ENCODE results near the gene RPL5. TPM values are rescaled to one million over a fixed set of nuclear protein-coding genes. Genes with fewer than 3 reads are reported as not detected.

Gene RPL5
- total and polyA plus RNA-seq, 2 of the 4 experiments (the other 2 are of a cell fraction), result 1,406 to 1,679 TPM

GRCh38 chr1:92797961-92798360 is 33.9 kb upstream of the RPL5 start:
- Histone ChIP-seq H3K14ac (replicated peaks; ENCODE audit: low read depth, low read length) (no peak overlapping the region), H2BK20ac (ENCODE audit: low read depth, low read length) (0 out of 2 replicates have a peak overlapping the region, but pooled peaks have one; percentile 1), H2BK5ac (ENCODE audit: low read depth, low read length, poor library complexity, severe bottlenecking) (peak overlapping the region; percentile 77), H3K23ac (ENCODE audit: low read depth, low read length) (no peak overlapping the region; the same call in 1 of the 2 replicates), H4K8ac (ENCODE audit: low read depth in 2 of 2, low read length in 2 of 2) (peak overlapping the region in 1 of 2 experiments; percentile 48; a peak in 1 of 4 replicates), H4K91ac (ENCODE audit: insufficient read depth, low read depth, low read length) (no peak overlapping the region), H3K4me2 (ENCODE audit: low read depth, low read length) (peak overlapping the region; percentile 31; the same call in 1 of the 2 replicates), H2AK9ac (replicated peaks; ENCODE audit: low read depth, low read length, poor library complexity) (no peak overlapping the region), H3K18ac (ENCODE audit: low read depth, low read length) (peak overlapping the region; percentile 15; the same call in 1 of the 2 replicates), H3K56ac (ENCODE audit: extremely low read depth, insufficient read depth, low read length) (peak overlapping the region; percentile 28; the same call in 1 of the 2 replicates), H3K4me3 (ENCODE audit: insufficient read depth, low read depth, low read length) (no peak overlapping the region), H2AFZ (replicated peaks; ENCODE audit: low read length, poor library complexity) (no peak overlapping the region), H2BK120ac (ENCODE audit: low read depth, low read length) (peak overlapping the region; percentile 53; the same call in 1 of the 2 replicates), H2AK5ac (ENCODE audit: low read depth, low read length) (peak overlapping the region; percentile 49; the same call in 1 of the 2 replicates), H3K79me1 (ENCODE audit: low read depth in 1 of 2, low read length in 2 of 2) (no peaks in the 10 kb centered on the region), H4K5ac (ENCODE audit: low read depth, low read length) (no peak overlapping the region), H4K20me1 (ENCODE audit: insufficient read depth, low read length) (no peaks in the 10 kb centered on the region), H3K27me3 (ENCODE audit: control insufficient read depth, insufficient read depth, low read length) (no peaks in the 10 kb centered on the region), H3K9me1 (ENCODE audit: insufficient read depth, low read length) (peaks cover 6% of the 10 kb centered on the region; the same call in 1 of the 2 replicates), H3K27ac (ENCODE audit: insufficient read depth, low read length) (peak overlapping the region; percentile 45; the same call in 1 of the 2 replicates), H3K9ac (ENCODE audit: low read depth, low read length) (no peak overlapping the region), H3K4me1 (ENCODE audit: control insufficient read depth, insufficient read depth, low read length) (peaks cover 9% of the 10 kb centered on the region; the same call in 1 of the 2 replicates), H3K36me3 (ENCODE audit: control insufficient read depth, insufficient read depth, low read length) (no peaks in the 10 kb centered on the region), H2BK15ac (ENCODE audit: low read depth, low read length) (peak overlapping the region; percentile 58; the same call in 1 of the 3 replicates), H3K9me3 (ENCODE audit: control insufficient read depth, insufficient read depth, low read length) (peaks cover 6% of the 10 kb centered on the region; the same call in 1 of the 2 replicates), H3K4ac (ENCODE audit: low read depth, low read length) (peak overlapping the region; percentile 37; the same call in 1 of the 2 replicates)
- no peak for TF ChIP-seq NFE2L2 (IDR thresholded peaks at IDR 0.05; ENCODE audit: low read depth, low read length)
- TF ChIP-seq RCOR1 (IDR thresholded peaks at IDR 0.05; ENCODE audit: insufficient replicate concordance, low read length), result no peak
- no peak for TF ChIP-seq CTCF (conservative IDR thresholded peaks at IDR 0.05; ENCODE audit: low read depth, low read length)
- TF ChIP-seq CEBPB (IDR thresholded peaks at IDR 0.05; ENCODE audit: low read depth, low read length), result no peak
- TF ChIP-seq ELK1 (IDR thresholded peaks at IDR 0.05; ENCODE audit: borderline replicate concordance, low read depth, low read length), result no peak
- TF ChIP-seq MAFK (IDR thresholded peaks at IDR 0.05; ENCODE audit: low read depth, low read length), result no peak
- no peak for TF ChIP-seq BHLHE40 (IDR thresholded peaks at IDR 0.05; ENCODE audit: low read depth, low read length)
- no peak for TF ChIP-seq POLR2A (IDR thresholded peaks at IDR 0.05; ENCODE audit: low read depth, low read length)
- TF ChIP-seq RAD21 (IDR thresholded peaks at IDR 0.05; ENCODE audit: low read length), result no peak
- TF ChIP-seq SMC3 (IDR thresholded peaks at IDR 0.05; ENCODE audit: low read depth, low read length), result no peak
- no peak for TF ChIP-seq FOS (IDR thresholded peaks at IDR 0.05; ENCODE audit: low read depth, low read length)
- TF ChIP-seq USF2 (IDR thresholded peaks at IDR 0.05; ENCODE audit: low read depth, low read length), result no peak
- ChIA-PET POLR2A (ENCODE audit: unreplicated experiment) (interaction anchor here (0.6 kb wide), 1 partner anchor 67 kb away, joined by 16 read pairs; no protein-coding TSS in a partner anchor), CTCF (interaction anchor here (1.0 kb wide), 1 partner anchor 13 kb away, joined by 3 read pairs; the partner anchor contains the start of gene EVI5)
- in situ Hi-C loops (cut with MboI; ENCODE audit: low sequenced_read_pairs) (no loop called here), dilution Hi-C loops (cut with HindIII; ENCODE audit: low sequenced_read_pairs, unreplicated experiment) (no loop called here), intact Hi-C loops (cut with micrococcal nuclease) (no loop called here)
- ATAC-seq (ENCODE audit: low read depth) (peak; percentile 79), DNase-seq (peak; percentile 86)
- BruUV-seq (replicated peaks), result no TSS peak
- WGBS, 2 experiments (ENCODE audit: extremely low coverage in 2 of 2, insufficient read length in 1 of 2), result no CpG with 5 or more reads among the region's 1 CpG

Data from IMR-90 (cell line).